GM21528 (cell line): Measurements from ENCODE around the gene SMAD7.

Experiments used
- ATAC-seq: cut with Tn5 transposase; IDR thresholded peaks from one replicate; pipeline ENCODE4 v1.9.1; 2021; ENCODE audit warnings: mild to moderate bottlenecking, moderate library complexity; ENCODE audit not compliant: unreplicated experiment, low FRiP score

Gene SMAD7

GRCh38 chr18:48932822-48933510 is 17.8 kb downstream of the SMAD7 start:
- ATAC-seq = no peak

GRCh38 chr18:48932462-48932818 is 18.3 kb downstream of the SMAD7 start:
- ATAC-seq = no peak

GRCh38 chr18:48931680-48932461 is 18.9 kb downstream of the SMAD7 start:
- ATAC-seq = peak; percentile 34

- no peak for ATAC-seq
Measured at GRCh38 chr18:48930926-48931325, 19.8 kb downstream of the SMAD7 start.

- no peak for ATAC-seq
Measured at GRCh38 chr18:48929941-48930713, 20.6 kb downstream of the SMAD7 start.

- no peak for ATAC-seq
Measured at GRCh38 chr18:48929212-48929612, 21.6 kb downstream of the SMAD7 start.

- peak; percentile 84 for ATAC-seq
Measured at GRCh38 chr18:48928787-48929186, 22.0 kb downstream of the SMAD7 start.

GRCh38 chr18:48927286-48928080 is 23.3 kb downstream of the SMAD7 start:
- ATAC-seq = no peak

- no peak for ATAC-seq
Measured at GRCh38 chr18:48926420-48926857, 24.3 kb downstream of the SMAD7 start.

GRCh38 chr18:48925491-48925780 is 25.3 kb downstream of the SMAD7 start:
- ATAC-seq = no peak

GRCh38 chr18:48924630-48925490 is 25.9 kb downstream of the SMAD7 start:
- no peak for ATAC-seq

- ATAC-seq = no peak
Measured at GRCh38 chr18:48923746-48924629, 26.8 kb downstream of the SMAD7 start.

GRCh38 chr18:48922801-48923730 is 27.7 kb downstream of the SMAD7 start:
- ATAC-seq = no peak

GRCh38 chr18:48922226-48922800 is 28.5 kb downstream of the SMAD7 start:
- ATAC-seq = no peak

GRCh38 chr18:48921305-48922225 is 29.2 kb downstream of the SMAD7 start:
- ATAC-seq = no peak

GRCh38 chr18:48920408-48921038 is 30.2 kb downstream of the SMAD7 start:
- ATAC-seq = no peak
